GM21717 (cell line): ENCODE results near the gene RLF.
"Not testable (repeated sequence)": the region's sequence is repeated elsewhere in the genome, so short reads cannot be mapped to it uniquely, and the experiment has no call there.

Experiments
- ATAC-seq: cut with Tn5 transposase; IDR thresholded peaks from one replicate; pipeline ENCODE4 v1.9.1; 2021; ENCODE audit warnings: mild to moderate bottlenecking, moderate library complexity; ENCODE audit not compliant: unreplicated experiment

The RLF gene

GRCh38 chr1:40161888-40162397 lies 756 bp downstream of the RLF start:
- no peak for ATAC-seq

GRCh38 chr1:40162753-40163441 lies 1.7 kb downstream of the RLF start:
- no peak for ATAC-seq

GRCh38 chr1:40167317-40167716 lies 6.1 kb downstream of the RLF start:
- ATAC-seq = no peak

- no peak for ATAC-seq
Measured at GRCh38 chr1:40171036-40171435, 9.8 kb downstream of the RLF start.

- no peak for ATAC-seq
Measured at GRCh38 chr1:40174788-40175187, 13.6 kb downstream of the RLF start.

GRCh38 chr1:40176989-40177388 lies 15.8 kb downstream of the RLF start:
- not testable (repeated sequence) for ATAC-seq

GRCh38 chr1:40178200-40178599 lies 17.0 kb downstream of the RLF start:
- ATAC-seq = no peak

GRCh38 chr1:40179496-40180089 lies 18.4 kb downstream of the RLF start:
- no peak for ATAC-seq

GRCh38 chr1:40183055-40183710 lies 22.0 kb downstream of the RLF start:
- no peak for ATAC-seq

GRCh38 chr1:40184193-40184592 lies 23.0 kb downstream of the RLF start:
- ATAC-seq = no peak

- peak; percentile 92 for ATAC-seq
Measured at GRCh38 chr1:40185951-40186864, 25.0 kb downstream of the RLF start.

GRCh38 chr1:40187399-40187798 lies 26.2 kb downstream of the RLF start:
- ATAC-seq = no peak

- ATAC-seq = not testable (repeated sequence)
Measured at GRCh38 chr1:40194639-40195038, 33.5 kb downstream of the RLF start.

GRCh38 chr1:40197656-40198055 lies 36.5 kb downstream of the RLF start:
- ATAC-seq = no peak

- ATAC-seq = no peak
Measured at GRCh38 chr1:40199126-40199525, 37.9 kb downstream of the RLF start.

- ATAC-seq = no peak
Measured at GRCh38 chr1:40204856-40205255, 43.7 kb downstream of the RLF start.

- ATAC-seq = no peak
Measured at GRCh38 chr1:40210511-40211204, 49.5 kb downstream of the RLF start.

- no peak for ATAC-seq
Measured at GRCh38 chr1:40218333-40218732, 57.1 kb downstream of the RLF start.

- not testable (repeated sequence) for ATAC-seq
Measured at GRCh38 chr1:40221471-40221905, 60.3 kb downstream of the RLF start.
